BJ (cell line): ENCODE measurements around the gene NCS1. TPM values are rescaled to one million over a fixed set of nuclear protein-coding genes. Genes with fewer than 3 reads are reported as not detected.

Source experiments
- CTCF ChIA-PET: fragments of 350-600 bp; formaldehyde crosslinking; extraction: SDS; loops from one replicate; lab custom pipeline; 2021; ENCODE audit warnings: antibody characterized with exemption, inconsistent platforms; lab: Yijun Ruan, JAX
- POLR2A ChIA-PET: fragments of 300-600 bp; sonication (Branson Sonifier 250); formaldehyde crosslinking; extraction: SDS; loops from one replicate; lab custom pipeline; 2021; ENCODE audit warnings: antibody characterized with exemption; lab: Charles Lee
- DNase-seq: peaks from one replicate; pipeline ENCODE4 v3.0.0-alpha.2; 2011; ENCODE audit warnings: low read depth
- H3K27me3 ChIP-seq: 2 replicates; pipeline ENCODE4 v1.6.0; 2011; ENCODE audit warnings: low read length; ENCODE audit not compliant: control insufficient read depth, insufficient read depth
- H3K36me3 ChIP-seq: 2 replicates; pipeline ENCODE4 v1.5.1; 2011; ENCODE audit warnings: low read length; ENCODE audit not compliant: control insufficient read depth, insufficient read depth
- H3K4me3 ChIP-seq: 2 replicates; pipeline ENCODE4 v1.5.1; 2011; ENCODE audit warnings: low read depth, mild to moderate bottlenecking, control low read depth, low read length
- CTCF ChIP-seq: IDR thresholded peaks from 2 replicates; pipeline ENCODE4 v1.5.1; 2011; ENCODE audit warnings: low read depth, mild to moderate bottlenecking, control low read depth, inconsistent platforms, low read length, moderate library complexity; ENCODE audit not compliant: insufficient read depth
- polyA plus RNA-seq: library from polyadenylated mRNA; depleted of rRNA; stranded (reverse); fragments of >200 nt; gene quantifications from 2 replicates; pipeline ENCODE4 v1.2.3, GENCODE V29; 2011

The NCS1 gene
- polyA plus RNA-seq, 1 experiment, result 67.7 TPM

GRCh38 chr9:130158001-130158400 is 14.2 kb upstream of the NCS1 start:
- no peak for TF ChIP-seq CTCF
- DNase-seq, result no peak
- CTCF ChIA-PET, result interaction anchor here (1.4 kb wide), 1 partner anchor 52 kb away, joined by 3 read pairs; no protein-coding TSS in a partner anchor
- POLR2A ChIA-PET, result no interaction called here
- Histone ChIP-seq H3K4me3 (no peak overlapping the region), H3K36me3 (no peaks in the 10 kb centered on the region), H3K27me3 (no peaks in the 10 kb centered on the region)

- ChIA-PET POLR2A (no interaction called here), CTCF (interaction anchor here (1.8 kb wide), 1 partner anchor 77 kb away, joined by 4 read pairs; no protein-coding TSS in a partner anchor)
- DNase-seq, result no peak
- no peaks in the 10 kb centered on the region for H3K36me3 ChIP-seq
- TF ChIP-seq CTCF, result no peak
- no peak overlapping the region for H3K4me3 ChIP-seq
- no peaks in the 10 kb centered on the region for H3K27me3 ChIP-seq
Measured at GRCh38 chr9:130159057-130159456, 13.1 kb upstream of the NCS1 start.

GRCh38 chr9:130159915-130160670 is 12.1 kb upstream of the NCS1 start:
- no peak for TF ChIP-seq CTCF
- POLR2A ChIA-PET, result no interaction called here
- DNase-seq, result no peak
- H3K36me3 ChIP-seq, result no peaks in the 10 kb centered on the region
- H3K4me3 ChIP-seq, result no peak overlapping the region
- CTCF ChIA-PET, result interaction anchor here (1.8 kb wide), 1 partner anchor 76 kb away, joined by 4 read pairs; no protein-coding TSS in a partner anchor
- H3K27me3 ChIP-seq, result no peaks in the 10 kb centered on the region

- Histone ChIP-seq H3K4me3 (no peak overlapping the region), H3K27me3 (no peaks in the 10 kb centered on the region), H3K36me3 (no peaks in the 10 kb centered on the region)
- ChIA-PET CTCF (interaction anchor here (1.8 kb wide), 1 partner anchor 75 kb away, joined by 4 read pairs; no protein-coding TSS in a partner anchor), POLR2A (no interaction called here)
- DNase-seq, result no peak
- TF ChIP-seq CTCF, result no peak
Measured at GRCh38 chr9:130160862-130161470, 11.2 kb upstream of the NCS1 start.

- Histone ChIP-seq H3K27me3 (no peaks in the 10 kb centered on the region), H3K4me3 (no peak overlapping the region), H3K36me3 (no peaks in the 10 kb centered on the region)
- TF ChIP-seq CTCF, result no peak
- ChIA-PET CTCF (interaction anchor here (0.7 to 1.5 kb wide), 3 partner anchors 9 to 78 kb away, joined by 3 to 6 read pairs (median 4); no protein-coding TSS in a partner anchor), POLR2A (no interaction called here)
- DNase-seq, result no peak
Measured at GRCh38 chr9:130165579-130165978, 6.6 kb upstream of the NCS1 start.
